HG02884 (cell line): Measurements from ENCODE around the gene COQ5.

Experiments
- ATAC-seq: cut with Tn5 transposase; IDR thresholded peaks from one replicate; pipeline ENCODE4 v1.9.1; 2021; ENCODE audit warnings: mild to moderate bottlenecking, moderate library complexity; ENCODE audit not compliant: unreplicated experiment

COQ5 gene

DNA sequence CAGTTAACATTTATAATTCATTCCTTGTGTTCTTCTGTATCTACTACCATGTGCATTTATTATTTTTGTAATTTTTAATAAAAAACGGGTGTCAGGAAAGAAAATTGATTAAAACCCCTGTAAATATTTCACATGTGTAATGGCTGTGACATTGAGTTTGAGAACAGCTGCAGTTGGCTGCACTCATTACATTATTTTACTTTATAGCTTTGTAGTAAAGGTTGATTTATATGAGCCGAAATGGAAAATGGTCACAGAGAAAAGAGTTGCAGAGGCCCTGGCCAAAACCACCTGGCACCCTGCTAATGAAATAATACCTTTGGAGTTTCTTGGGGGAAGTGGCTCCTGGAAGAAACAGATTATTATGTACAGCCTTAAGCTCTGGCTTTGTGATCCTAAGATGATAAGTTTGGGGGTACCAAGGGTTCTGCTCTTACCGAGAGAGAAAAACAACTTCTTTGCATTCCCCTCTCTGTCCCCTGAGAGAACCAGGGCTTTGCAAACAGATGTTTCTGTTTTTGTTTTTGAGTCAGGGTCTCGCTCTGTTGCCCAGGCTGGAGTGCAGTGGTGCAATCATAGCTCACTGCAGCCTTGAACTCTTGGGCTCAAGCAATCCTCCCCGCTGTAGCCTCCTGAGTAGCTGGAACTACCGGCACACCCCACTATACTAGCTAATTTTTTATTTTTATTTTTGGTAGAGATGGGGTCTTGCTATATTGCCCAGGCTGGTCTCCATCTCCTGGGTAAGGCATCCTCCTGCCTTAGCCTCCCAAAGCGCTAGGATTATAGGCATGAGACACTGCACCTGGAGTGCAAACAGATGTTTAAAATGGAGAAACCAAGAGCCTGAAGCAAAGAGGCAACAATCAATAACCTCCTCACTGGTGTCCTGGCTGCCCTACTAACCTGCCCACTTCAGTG, 42.7 kb downstream of the COQ5 start:
- ATAC-seq = no peak

GRCh38 chr12:120483621-120484020, 45.3 kb downstream of the COQ5 start:
- ATAC-seq = no peak

GRCh38 chr12:120481022-120481767, 47.8 kb downstream of the COQ5 start:
- ATAC-seq = no peak

GRCh38 chr12:120480211-120480610, 48.7 kb downstream of the COQ5 start:
- ATAC-seq = no peak

- no peak for ATAC-seq
Measured at GRCh38 chr12:120479458-120479857, 49.5 kb downstream of the COQ5 start.

GRCh38 chr12:120475643-120476042, 53.3 kb downstream of the COQ5 start:
- no peak for ATAC-seq

DNA sequence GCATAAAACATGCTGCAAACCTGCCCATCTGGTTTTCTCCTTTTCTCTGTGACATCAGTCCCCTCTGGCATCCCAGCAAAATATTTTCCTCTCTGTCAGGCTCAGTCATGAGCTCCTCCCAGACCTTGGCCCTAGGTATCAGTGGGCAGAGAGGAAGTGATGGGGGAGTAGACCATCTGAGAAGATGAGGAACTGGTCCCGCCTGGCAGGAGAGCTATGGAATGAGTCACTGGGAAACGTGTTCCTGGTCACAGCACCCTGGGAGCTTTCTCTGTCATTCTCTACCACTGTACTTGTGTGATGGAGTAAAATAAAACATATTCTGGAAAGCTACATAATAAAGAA, 54.4 kb downstream of the COQ5 start:
- ATAC-seq = no peak

- no peak for ATAC-seq
Measured at GRCh38 chr12:120473807-120474615, 54.9 kb downstream of the COQ5 start.

DNA sequence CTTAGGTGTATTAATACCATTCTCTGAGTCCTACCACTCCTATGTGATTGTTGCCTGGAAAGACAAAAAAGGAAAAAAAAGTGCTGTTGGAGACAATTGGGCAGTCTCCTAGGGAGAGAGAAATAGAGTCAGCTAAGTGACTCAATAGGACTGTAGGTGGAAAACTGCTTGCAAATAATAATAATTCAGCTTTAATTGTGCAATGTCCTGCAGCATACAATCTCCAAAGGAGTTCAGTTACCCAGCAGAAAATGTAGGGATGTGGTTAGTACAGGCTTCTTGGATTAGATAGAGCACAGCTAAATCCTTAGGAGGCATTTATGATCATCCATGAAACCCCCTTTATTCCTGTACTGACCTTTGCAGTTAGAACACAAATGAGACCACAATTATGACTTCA, 56.4 kb downstream of the COQ5 start:
- no peak for ATAC-seq

GRCh38 chr12:120470150-120470784, 58.7 kb downstream of the COQ5 start:
- ATAC-seq = peak; percentile 19

DNA sequence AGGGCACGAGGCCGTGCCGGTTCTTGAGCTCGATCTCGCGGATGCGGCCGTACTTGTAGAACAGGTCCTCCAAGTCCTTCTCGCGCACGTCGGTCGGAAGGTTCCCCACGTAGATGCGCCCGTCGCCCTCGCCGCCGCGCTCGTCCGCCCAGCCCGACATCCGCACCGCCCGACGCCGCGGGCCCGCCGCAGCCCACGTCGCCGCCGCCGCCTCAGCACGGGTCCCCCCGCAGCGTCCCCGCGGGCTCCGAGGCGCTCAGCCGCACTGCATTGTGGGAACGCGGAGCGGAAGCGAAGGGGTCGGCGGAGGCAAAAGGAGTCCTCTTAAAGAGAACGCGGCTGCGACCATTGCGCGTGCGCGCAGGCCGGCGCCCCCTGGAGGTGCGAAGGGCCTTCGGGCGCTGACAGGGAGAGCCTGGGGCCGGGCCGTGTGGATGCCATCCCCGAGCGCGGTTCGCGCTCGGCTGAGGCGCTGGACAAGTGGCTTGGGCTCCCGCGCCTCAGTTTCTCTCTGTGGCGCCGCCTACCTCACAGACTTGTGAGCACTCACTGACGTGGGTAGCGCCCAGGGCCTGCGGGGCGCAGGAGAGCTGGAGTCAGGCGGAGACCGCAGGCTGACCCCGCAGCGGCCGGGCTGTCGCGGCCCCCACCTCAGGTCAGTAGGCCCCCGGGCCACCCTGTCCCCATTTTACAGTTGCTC, 59.4 kb downstream of the COQ5 start, which contains the start of gene SRSF9:
SRSF9 (minus strand) TSS at position 299 of the 700 bp plus-strand sequence; CDS start at position 160, 139 bp downstream.
- peak; percentile 86 for ATAC-seq

DNA sequence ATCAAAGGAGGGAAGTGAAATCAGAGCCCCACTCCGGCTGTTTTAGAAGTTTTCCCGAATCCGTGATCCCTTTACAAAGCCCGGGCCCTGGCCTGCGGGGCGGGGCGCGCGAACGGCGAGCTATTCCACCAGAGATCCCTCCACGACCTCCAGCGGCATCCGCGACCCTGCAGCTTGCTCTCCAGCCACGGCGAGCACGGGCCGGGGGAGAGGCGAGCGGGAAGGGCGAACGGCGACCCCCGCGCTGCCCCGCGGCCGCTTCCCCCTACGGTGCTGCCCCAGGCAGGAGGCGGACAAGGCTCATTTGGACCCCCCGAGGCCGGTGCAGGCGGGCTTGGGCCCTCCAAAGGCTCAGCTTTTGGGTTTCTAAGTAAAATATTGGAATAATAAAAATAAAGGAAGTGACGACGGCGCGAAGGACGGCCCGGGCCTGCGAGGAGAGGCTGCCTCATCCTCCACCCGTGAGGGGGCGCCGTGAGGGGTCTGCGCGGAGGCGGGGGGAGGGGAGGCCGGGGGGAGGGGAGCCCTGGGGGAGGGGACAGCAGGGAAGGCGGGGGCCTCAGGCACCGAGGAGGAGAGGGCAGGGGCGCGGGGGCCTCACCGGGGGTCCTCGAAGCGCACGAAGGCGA, 60.0 kb downstream of the COQ5 start:
- ATAC-seq = peak; percentile 10

- no peak for ATAC-seq
Measured at GRCh38 chr12:120468325-120468820, 60.6 kb downstream of the COQ5 start.

- ATAC-seq = no peak
Measured at GRCh38 chr12:120467439-120467838, 61.5 kb downstream of the COQ5 start.

- ATAC-seq = no peak
Measured at GRCh38 chr12:120466560-120467315, 62.2 kb downstream of the COQ5 start.

GRCh38 chr12:120465756-120466155, 63.2 kb downstream of the COQ5 start:
- ATAC-seq = no peak

GRCh38 chr12:120463712-120464111, 65.2 kb downstream of the COQ5 start:
- ATAC-seq = no peak

DNA sequence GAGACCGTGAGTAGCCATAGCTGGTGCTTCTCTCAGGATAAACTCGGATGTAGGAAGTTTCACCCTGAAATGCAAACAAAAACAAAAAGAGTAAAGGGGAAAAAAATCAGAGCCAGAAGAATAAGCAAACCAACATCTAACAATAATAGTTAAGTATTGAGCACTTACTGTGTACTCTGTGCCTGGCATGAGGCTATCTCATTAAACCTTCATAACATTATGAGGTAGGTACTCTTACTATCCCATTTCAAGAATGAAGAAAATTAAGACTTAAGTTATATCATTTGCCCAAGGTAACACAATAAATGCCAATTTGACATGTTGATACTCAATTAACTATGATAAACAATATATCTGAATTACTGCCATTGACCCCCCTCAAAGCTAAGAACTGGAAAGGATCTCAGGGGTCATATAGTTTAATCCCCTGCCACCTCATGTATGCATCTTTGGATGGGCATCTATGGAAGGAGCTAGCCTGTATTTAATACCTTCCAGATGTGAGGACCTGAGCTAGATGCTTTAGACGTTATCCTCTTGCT, 66.8 kb downstream of the COQ5 start:
- no peak for ATAC-seq
